Measurements from ENCODE around the gene CROCC. TPM values are rescaled to one million over a fixed set of nuclear protein-coding genes. Genes with fewer than 3 reads are reported as not detected.

CROCC gene
- total RNA-seq, 4 donors from 2014 or later: 8.0 to 34.5 (median 30.0) TPM

- Histone ChIP-seq H3K36me3 (peaks cover 0 to 96% of the 10 kb centered on the region in 2 donors), H3K27me3 (no peaks in the 10 kb centered on the region), H3K4me1 (no peaks in the 10 kb centered on the region), H3K4me3 (no peak overlapping the region), H3K9me3 (no peaks in the 10 kb centered on the region), H3K27ac (no peak overlapping the region)
- TF ChIP-seq POLR2A (IDR thresholded peaks at IDR 0.05) (no peak), POLR2AphosphoS5 (IDR thresholded peaks at IDR 0.05) (no peak), CTCF (IDR thresholded peaks at IDR 0.05) (no peak), EP300 (IDR thresholded peaks at IDR 0.05) (no peak)
- no CpG with 5 or more reads among the region's 19 CpGs for WGBS, 2 donors (ENCODE audit: low coverage in 1 of 2)
- no peak for ATAC-seq
Observed at GRCh38 chr1:17001760-17002523, 80.2 kb downstream of the CROCC start.

GRCh38 chr1:17002524-17002902, 80.8 kb downstream of the CROCC start:
- no peak for TF ChIP-seq POLR2A (IDR thresholded peaks at IDR 0.05)
- Histone ChIP-seq H3K27ac (no peak overlapping the region), H3K4me3 (no peak overlapping the region), H3K9me3 (no peaks in the 10 kb centered on the region), H3K36me3 (peaks cover 0 to 91% of the 10 kb centered on the region in 2 donors), H3K27me3 (no peaks in the 10 kb centered on the region), H3K4me1 (no peaks in the 10 kb centered on the region)
- ATAC-seq: no peak
- WGBS, 2 donors (ENCODE audit: low coverage in 1 of 2): no CpG with 5 or more reads among the region's 4 CpGs

GRCh38 chr1:17004466-17005364, 83.0 kb downstream of the CROCC start:
- TF ChIP-seq POLR2A (IDR thresholded peaks at IDR 0.05) (no peak), EP300 (IDR thresholded peaks at IDR 0.05) (no peak), POLR2AphosphoS5 (IDR thresholded peaks at IDR 0.05) (no peak), CTCF (IDR thresholded peaks at IDR 0.05) (no peak)
- Histone ChIP-seq H3K27ac (no peak overlapping the region), H3K4me1 (peaks cover 0 to 7% (median 3%) of the 10 kb centered on the region in 3 donors), H3K9me3 (no peaks in the 10 kb centered on the region), H3K4me3 (no peak overlapping the region), H3K36me3 (peaks cover 0 to 70% of the 10 kb centered on the region in 2 donors), H3K27me3 (no peaks in the 10 kb centered on the region)
- no peak for ATAC-seq
- WGBS, 2 donors (ENCODE audit: low coverage in 1 of 2): 87 to 100% methylated on average over 1 to 10 of the region's 24 CpGs

- H3K4me3 ChIP-seq: no peak overlapping the region
- peaks cover 0 to 63% of the 10 kb centered on the region in 2 donors for H3K36me3 ChIP-seq
- H3K9me3 ChIP-seq: no peaks in the 10 kb centered on the region
- no peak for ATAC-seq
- no peaks in the 10 kb centered on the region for H3K27me3 ChIP-seq
- H3K4me1 ChIP-seq: peaks cover 0 to 13% (median 9%) of the 10 kb centered on the region in 3 donors
- no peak overlapping the region for H3K27ac ChIP-seq
- TF ChIP-seq EP300 (IDR thresholded peaks at IDR 0.05): no peak
- TF ChIP-seq POLR2AphosphoS5 (IDR thresholded peaks at IDR 0.05): no peak
- TF ChIP-seq POLR2A (IDR thresholded peaks at IDR 0.05): no peak
- no peak for TF ChIP-seq CTCF (IDR thresholded peaks at IDR 0.05)
- WGBS, 2 donors (ENCODE audit: low coverage in 1 of 2): 40 to 100% methylated on average over 1 to 2 of the region's 19 CpGs
Observed at GRCh38 chr1:17005365-17005740, 83.6 kb downstream of the CROCC start.

GRCh38 chr1:17007121-17007520, 85.4 kb downstream of the CROCC start:
- ATAC-seq: no peak
- H3K27me3 ChIP-seq: no peaks in the 10 kb centered on the region
- no peak overlapping the region for H3K4me3 ChIP-seq
- peaks cover 0 to 46% of the 10 kb centered on the region in 2 donors for H3K36me3 ChIP-seq
- no peak overlapping the region for H3K27ac ChIP-seq
- no peaks in the 10 kb centered on the region for H3K9me3 ChIP-seq
- 94% methylated on average over 5 of the region's 8 CpGs; no CpG with 5 or more reads in 1 of the 2 donors for WGBS, 2 donors (ENCODE audit: low coverage in 1 of 2)
- no peak for TF ChIP-seq EP300 (IDR thresholded peaks at IDR 0.05)
- no peak for TF ChIP-seq POLR2AphosphoS5 (IDR thresholded peaks at IDR 0.05)
- TF ChIP-seq POLR2A (IDR thresholded peaks at IDR 0.05): no peak
- no peak for TF ChIP-seq CTCF (IDR thresholded peaks at IDR 0.05)
- peaks cover 0 to 27% (median 19%) of the 10 kb centered on the region in 3 donors for H3K4me1 ChIP-seq

Data from gastroesophageal sphincter (tissue), 4 donors.